HG02798 (cell line): ENCODE measurements around the gene STK26.
"Not testable (repeated sequence)": the region's sequence is repeated elsewhere in the genome, so short reads cannot be mapped to it uniquely, and the experiment has no call there.

ENCODE experiments used
- ATAC-seq: cut with Tn5 transposase; IDR thresholded peaks from one replicate; pipeline ENCODE4 v1.9.1; 2021; ENCODE audit warnings: mild to moderate bottlenecking; ENCODE audit not compliant: unreplicated experiment, poor library complexity

The STK26 gene

GRCh38 chrX:132033166-132033565 lies 10.1 kb downstream of the STK26 start:
- peak; percentile 75 for ATAC-seq

GRCh38 chrX:132034648-132035047 lies 11.5 kb downstream of the STK26 start:
- peak; percentile 69 for ATAC-seq

DNA sequence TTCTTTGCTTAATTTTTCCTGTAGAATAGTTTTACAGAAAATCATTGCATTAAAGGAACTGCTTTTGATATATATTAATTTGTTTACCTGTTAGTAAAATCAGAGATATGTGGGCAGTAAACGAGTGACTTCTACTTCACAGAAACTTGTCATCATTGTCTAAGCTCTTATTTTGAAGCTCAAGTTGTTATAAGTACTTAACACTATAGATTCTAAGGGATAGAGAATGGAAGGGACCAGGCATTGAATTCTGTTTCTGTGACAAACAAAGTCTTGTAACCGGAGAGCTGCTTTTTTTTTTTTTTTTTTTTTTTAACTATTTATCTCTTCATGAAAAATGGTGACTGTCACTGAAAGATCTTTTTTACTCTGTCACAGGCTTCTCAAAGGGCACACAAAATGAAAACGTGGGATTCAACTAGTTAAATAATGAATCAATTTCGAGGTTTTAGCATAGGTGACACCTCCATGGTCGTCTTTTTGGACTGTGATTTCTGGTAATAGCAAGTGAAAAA lies 14.4 kb downstream of the STK26 start:
- ATAC-seq = no peak

GRCh38 chrX:132040066-132040465 lies 17.0 kb downstream of the STK26 start:
- no peak for ATAC-seq

GRCh38 chrX:132041015-132041414 lies 17.9 kb downstream of the STK26 start:
- no peak for ATAC-seq

DNA sequence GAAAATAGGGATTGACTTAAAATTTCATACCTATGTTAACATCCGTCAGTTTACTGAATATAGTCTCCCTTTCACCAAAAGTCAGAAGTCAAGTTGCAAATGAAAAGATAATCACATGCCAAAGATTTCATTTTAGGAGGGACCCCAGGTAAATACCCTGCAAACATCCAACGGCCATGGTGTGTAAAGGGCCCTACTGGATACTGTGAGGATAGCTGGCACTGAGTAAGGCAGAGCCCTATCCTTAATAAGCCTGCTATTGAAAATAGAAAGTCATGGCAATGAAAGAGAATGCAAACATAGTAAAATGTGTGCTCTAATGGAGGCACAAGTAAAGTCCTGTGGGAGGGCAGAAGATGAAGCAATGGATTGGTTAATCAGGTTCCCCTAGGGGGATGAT lies 20.9 kb downstream of the STK26 start:
- no peak for ATAC-seq

DNA sequence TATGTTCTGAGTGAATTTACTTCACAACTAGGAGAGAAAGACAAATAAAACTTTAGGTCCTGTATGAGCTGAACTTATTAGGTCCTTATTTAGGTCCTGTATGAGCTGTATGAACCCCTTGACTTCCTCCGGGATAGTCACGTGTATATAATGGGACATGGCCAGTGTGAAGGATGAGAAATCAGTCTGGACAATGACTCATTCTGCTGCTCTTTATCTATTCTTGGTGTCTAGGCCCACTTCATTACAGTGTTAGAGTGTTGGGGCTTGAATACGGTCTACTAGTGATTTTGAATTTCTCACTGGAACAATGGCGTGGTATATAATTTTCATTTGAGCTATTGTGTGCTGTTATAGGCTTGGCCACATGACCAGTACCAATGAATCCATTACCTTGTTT lies 21.9 kb downstream of the STK26 start:
- ATAC-seq = no peak

DNA sequence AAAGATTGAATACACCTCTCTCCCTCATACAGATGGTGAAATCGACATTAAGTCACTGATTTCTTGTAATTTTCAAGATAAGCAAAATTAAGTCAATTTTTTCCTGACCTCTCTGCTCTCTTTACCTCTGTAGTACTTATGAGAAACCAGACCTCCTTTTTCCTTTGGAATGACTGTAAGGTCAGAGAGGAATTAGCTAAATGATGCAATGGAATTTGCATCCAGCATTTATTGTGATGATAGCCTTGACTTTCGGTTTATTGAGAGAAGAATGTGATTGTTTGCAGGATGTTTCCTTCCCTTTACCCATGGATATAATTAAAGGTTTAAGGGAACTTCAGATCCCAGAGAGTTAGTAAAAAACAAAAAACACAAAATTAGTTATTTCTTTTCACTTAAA lies 22.4 kb downstream of the STK26 start:
- no peak for ATAC-seq

- no peak for ATAC-seq
Observed at GRCh38 chrX:132046533-132046932, 23.4 kb downstream of the STK26 start.

- not testable (repeated sequence) for ATAC-seq
Observed at GRCh38 chrX:132051778-132052177, 28.7 kb downstream of the STK26 start.

DNA sequence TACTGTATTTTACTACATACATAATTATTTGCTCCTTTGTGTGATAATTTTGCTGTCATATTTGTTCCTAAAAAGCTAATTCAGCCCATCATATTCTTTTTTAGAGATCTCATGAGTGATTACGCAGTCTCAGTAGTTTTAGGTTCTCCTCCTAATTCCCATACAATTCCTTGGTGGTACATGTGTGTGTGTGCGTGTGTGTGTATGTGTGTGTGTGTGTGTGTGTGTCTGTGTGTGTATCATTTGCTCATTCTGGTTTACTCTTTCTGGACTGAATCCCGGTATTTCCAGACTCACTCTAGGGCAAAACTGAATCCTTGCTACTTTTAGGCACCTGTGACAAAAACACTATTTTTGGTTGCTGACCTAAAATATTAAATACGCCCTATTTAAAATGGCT lies 34.9 kb downstream of the STK26 start:
- no peak for ATAC-seq

- ATAC-seq = no peak
Observed at GRCh38 chrX:132058975-132059374, 35.9 kb downstream of the STK26 start.

DNA sequence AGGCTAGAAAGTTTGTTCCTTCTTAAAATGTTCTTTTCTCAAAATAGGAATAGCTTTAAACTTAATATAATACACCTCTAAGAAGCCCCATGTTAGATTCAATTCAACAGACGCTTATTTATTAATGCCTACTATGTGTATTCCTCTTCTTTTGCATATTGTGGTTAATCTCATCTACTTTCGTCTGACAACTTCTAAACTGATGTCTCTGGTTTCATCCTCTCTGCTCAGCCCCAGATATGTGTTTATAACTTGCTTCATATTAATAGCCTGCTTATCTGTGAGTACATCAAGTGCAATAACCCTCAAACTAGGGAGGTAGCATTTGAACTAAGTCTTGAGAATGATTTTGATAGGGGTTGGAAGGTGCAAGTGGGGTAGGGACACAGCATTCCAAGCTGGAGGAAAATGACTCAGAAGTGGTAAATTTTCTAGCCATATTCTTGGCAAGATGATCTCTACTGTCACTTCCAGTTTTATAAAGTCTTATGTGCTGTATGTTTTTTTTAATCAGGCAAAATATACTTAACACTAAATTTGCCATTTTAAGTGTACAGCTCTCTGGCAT lies 37.0 kb downstream of the STK26 start:
- peak; percentile 67 for ATAC-seq

- no peak for ATAC-seq
Observed at GRCh38 chrX:132063334-132063733, 40.2 kb downstream of the STK26 start.

- no peak for ATAC-seq
Observed at GRCh38 chrX:132063862-132064261, 40.8 kb downstream of the STK26 start.

DNA sequence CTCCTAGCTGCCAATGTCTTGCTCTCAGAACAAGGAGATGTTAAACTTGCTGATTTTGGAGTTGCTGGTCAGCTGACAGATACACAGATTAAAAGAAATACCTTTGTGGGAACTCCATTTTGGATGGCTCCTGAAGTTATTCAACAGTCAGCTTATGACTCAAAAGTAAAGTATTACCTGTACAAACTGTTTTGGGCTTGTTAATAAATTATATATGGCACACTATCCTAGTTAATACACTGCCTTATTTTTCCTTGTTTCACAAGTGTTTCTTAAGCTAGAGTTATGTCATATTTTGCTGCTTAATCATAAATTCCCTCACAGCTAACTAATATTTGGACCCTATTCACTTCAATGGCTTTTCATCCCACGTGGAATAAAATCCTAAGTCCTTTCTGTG lies 45.3 kb downstream of the STK26 start:
- ATAC-seq = no peak

DNA sequence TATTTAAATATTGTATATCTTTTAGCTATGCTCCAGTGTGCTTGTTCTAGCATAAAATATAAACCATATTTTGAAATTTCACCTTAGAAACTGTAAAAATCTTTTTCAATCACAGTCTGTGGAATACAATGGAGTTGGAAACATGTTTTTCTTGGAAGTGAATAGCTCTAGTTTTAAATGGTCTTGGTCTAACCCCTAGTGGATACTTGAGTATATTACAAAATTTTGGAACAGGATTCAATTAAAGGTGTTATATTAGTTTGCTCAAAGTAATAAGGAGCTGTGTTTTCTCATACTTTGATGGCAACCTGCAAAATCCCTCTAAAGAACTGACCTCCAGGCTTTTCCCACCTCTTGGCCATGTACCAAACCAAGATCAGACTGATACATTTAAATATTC lies 48.2 kb downstream of the STK26 start:
- no peak for ATAC-seq

DNA sequence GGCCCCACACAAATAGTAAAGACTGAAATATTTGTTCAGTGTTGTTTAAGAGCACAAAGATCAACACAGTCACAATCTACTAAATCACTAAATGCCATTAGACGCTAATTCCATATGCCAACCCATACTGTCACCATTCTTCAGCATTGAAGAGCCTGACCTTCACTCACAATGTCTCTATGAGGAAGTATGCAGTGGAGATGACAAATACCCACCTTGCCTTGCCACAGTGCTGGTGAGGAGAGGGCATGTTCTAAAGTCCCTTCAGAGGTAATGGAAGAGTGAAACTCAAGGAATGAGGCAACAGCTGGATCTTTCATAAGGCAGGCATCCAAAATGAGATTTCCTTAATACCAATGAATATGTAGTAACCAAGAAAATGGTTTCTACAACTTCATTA lies 54.3 kb downstream of the STK26 start:
- ATAC-seq = no peak

DNA sequence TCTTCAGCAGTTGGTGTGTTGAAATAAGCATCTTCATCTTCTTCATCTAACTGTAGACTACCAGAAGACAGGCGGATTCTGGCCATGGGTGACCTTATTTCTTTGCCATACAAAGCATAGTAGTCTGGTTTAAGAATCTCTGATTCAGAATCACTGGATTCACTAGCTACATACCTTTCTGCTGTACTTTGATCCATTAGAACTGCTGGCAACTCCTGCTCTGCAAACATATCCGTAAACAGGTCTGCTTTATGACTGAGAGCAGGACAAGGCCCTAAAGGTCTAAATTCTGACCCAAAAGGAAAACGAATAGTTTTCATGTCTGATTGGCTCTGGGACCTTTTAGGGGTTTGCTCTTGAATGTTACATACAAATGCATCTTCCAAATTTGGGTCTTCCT lies 54.8 kb downstream of the STK26 start:
- ATAC-seq = no peak

DNA sequence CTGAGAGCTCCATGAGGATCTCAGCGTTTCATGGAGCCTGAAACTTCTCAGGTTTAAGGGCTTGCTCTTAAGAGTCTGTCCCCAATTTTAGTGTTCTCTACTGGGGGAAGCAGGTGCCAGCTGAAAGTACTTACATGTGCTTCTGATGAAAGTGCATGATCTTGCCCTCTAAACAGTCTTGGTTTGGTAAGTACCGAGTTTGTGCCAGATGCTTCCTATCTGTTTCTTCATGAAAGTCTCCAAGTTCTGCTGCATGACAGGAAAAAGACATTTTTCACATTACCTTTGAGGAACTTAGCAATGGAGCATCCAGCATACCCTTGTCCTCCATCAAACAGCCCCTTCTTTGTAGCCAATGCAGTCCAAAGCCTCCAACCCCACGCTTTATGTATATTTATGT lies 62.7 kb downstream of the STK26 start:
- no peak for ATAC-seq

GRCh38 chrX:132086672-132087071 lies 63.6 kb downstream of the STK26 start:
- no peak for ATAC-seq

DNA sequence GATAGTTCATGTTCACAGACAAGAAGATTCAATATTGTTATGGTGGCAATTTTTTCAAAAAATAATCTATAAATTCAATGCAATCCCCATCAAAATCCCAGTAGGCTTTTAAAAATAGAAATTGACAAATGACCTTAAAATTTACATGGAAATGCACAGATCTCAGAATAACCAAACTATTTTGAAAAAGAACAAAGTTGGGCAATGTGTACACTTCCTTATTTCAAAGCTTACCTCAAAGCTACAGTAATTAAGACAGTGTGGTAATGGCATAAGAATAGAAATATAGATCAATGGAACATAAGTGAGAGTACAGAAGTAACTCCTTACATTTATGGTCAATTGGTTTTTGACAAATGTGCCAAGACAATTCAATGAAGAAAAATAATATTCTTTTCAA lies 65.8 kb downstream of the STK26 start:
- ATAC-seq = no peak
